Measurements from ENCODE around the gene PRPF6. TPM values are rescaled to one million over a fixed set of nuclear protein-coding genes. Genes with fewer than 3 reads are reported as not detected.

Gene PRPF6
- total RNA-seq, 1 donor from 2014 or later = 52.6 TPM

- no peak within 1 kb of the TSS for H3K27ac Mint-ChIP-seq (ENCODE audit: unreplicated experiment)
- H3K27ac ChIP-seq (ENCODE audit: low read depth, low read length) = no peak within 1 kb of the TSS
- no peak within 1 kb of the TSS for H2AFZ ChIP-seq (ENCODE audit: low read depth, low read length)
- DNase-seq (ENCODE audit: low read depth) = no peak
- peak within 1 kb of the TSS; percentile 44 for H3K4me2 ChIP-seq (ENCODE audit: low read length)
- H3K36me3 ChIP-seq (ENCODE audit: insufficient read depth, low read length) = no peaks in the 10 kb centered on the region
- FAIRE-seq = no peak
- no peaks in the 10 kb centered on the region for H3K79me2 ChIP-seq (ENCODE audit: insufficient read depth, low read length)
- TF ChIP-seq CTCF (IDR thresholded peaks at IDR 0.05; ENCODE audit: insufficient read depth, low read depth, low read length) (no peak), EZH2 (IDR thresholded peaks at IDR 0.05; ENCODE audit: insufficient read depth, low read length) (no peak)
- H3K27me3 ChIP-seq (ENCODE audit: insufficient read depth, low read length) = peaks cover 40% of the 10 kb centered on the region
- peaks cover 2% of the 10 kb centered on the region for H3K4me1 ChIP-seq (ENCODE audit: insufficient read depth, low read length)
- H3K4me3 Mint-ChIP-seq (ENCODE audit: unreplicated experiment) = no peak within 1 kb of the TSS
- no peak within 1 kb of the TSS for H3K9ac ChIP-seq (ENCODE audit: low read length)
- H3K9me3 Mint-ChIP-seq (ENCODE audit: unreplicated experiment) = no peaks in the 10 kb centered on the region
- H3K36me3 Mint-ChIP-seq (ENCODE audit: low read depth, unreplicated experiment) = no peaks in the 10 kb centered on the region
- H3K4me3 ChIP-seq (ENCODE audit: insufficient read depth, low read depth, low read length) = no peak within 1 kb of the TSS
- no peaks in the 10 kb centered on the region for H3K9me3 ChIP-seq (ENCODE audit: insufficient read depth, low read depth, low read length)
- H4K20me1 ChIP-seq (ENCODE audit: insufficient read depth, low read length) = peaks cover 12% of the 10 kb centered on the region
- peaks cover 45% of the 10 kb centered on the region for H3K27me3 Mint-ChIP-seq (ENCODE audit: low read depth, unreplicated experiment)
- peaks cover 8% of the 10 kb centered on the region for H3K4me1 Mint-ChIP-seq (ENCODE audit: low read depth, unreplicated experiment)
Measured at GRCh38 chr20:64049060-64049877, 68.3 kb downstream of the PRPF6 start, which contains the start of gene SOX18. SOX18 (minus strand) TSS chr20:64049639; CDS start chr20:64049516, 123 bp downstream.

GRCh38 chr20:64049878-64050260 is 68.9 kb downstream of the PRPF6 start:
- peaks cover 40% of the 10 kb centered on the region for H3K27me3 ChIP-seq (ENCODE audit: insufficient read depth, low read length)
- H2AFZ ChIP-seq (ENCODE audit: low read depth, low read length) = no peak overlapping the region
- H3K9ac ChIP-seq (ENCODE audit: low read length) = no peak overlapping the region
- FAIRE-seq (no peak), DNase-seq (ENCODE audit: low read depth) (no peak)
- Mint-ChIP-seq H3K4me1 (ENCODE audit: low read depth, unreplicated experiment) (peaks cover 4% of the 10 kb centered on the region), H3K4me3 (ENCODE audit: unreplicated experiment) (no peak overlapping the region), H3K36me3 (ENCODE audit: low read depth, unreplicated experiment) (no peaks in the 10 kb centered on the region), H3K27me3 (ENCODE audit: low read depth, unreplicated experiment) (peaks cover 39% of the 10 kb centered on the region), H3K9me3 (ENCODE audit: unreplicated experiment) (no peaks in the 10 kb centered on the region), H3K27ac (ENCODE audit: unreplicated experiment) (no peak overlapping the region)
- no peak for TF ChIP-seq CTCF (IDR thresholded peaks at IDR 0.05; ENCODE audit: insufficient read depth, low read depth, low read length)
- peak; percentile 74 for TF ChIP-seq EZH2 (IDR thresholded peaks at IDR 0.05; ENCODE audit: insufficient read depth, low read length)
- peak overlapping the region; percentile 44 for H3K4me2 ChIP-seq (ENCODE audit: low read length)
- no peaks in the 10 kb centered on the region for H3K36me3 ChIP-seq (ENCODE audit: insufficient read depth, low read length)
- no peak overlapping the region for H3K4me3 ChIP-seq (ENCODE audit: insufficient read depth, low read depth, low read length)
- H3K4me1 ChIP-seq (ENCODE audit: insufficient read depth, low read length) = no peaks in the 10 kb centered on the region
- no peaks in the 10 kb centered on the region for H3K9me3 ChIP-seq (ENCODE audit: insufficient read depth, low read depth, low read length)
- no peaks in the 10 kb centered on the region for H3K79me2 ChIP-seq (ENCODE audit: insufficient read depth, low read length)
- peaks cover 12% of the 10 kb centered on the region for H4K20me1 ChIP-seq (ENCODE audit: insufficient read depth, low read length)
- no peak overlapping the region for H3K27ac ChIP-seq (ENCODE audit: low read depth, low read length)
